GM23248 (cell line): ENCODE data around the gene MAN1A1.

Experiments used
- EZH2 ChIP-seq: fragments of 200-600 bp; sonication (generic); IDR thresholded peaks from 2 replicates; pipeline ENCODE4 v1.6.1; 2018; ENCODE audit warnings: antibody characterized with exemption, mild to moderate bottlenecking; ENCODE audit not compliant: insufficient read depth, poor library complexity, severe bottlenecking
- EZH2phosphoT487 ChIP-seq: fragments of 200-600 bp; sonication (generic); IDR thresholded peaks from 2 replicates; pipeline ENCODE4 v1.6.1; 2018; ENCODE audit warnings: antibody characterized with exemption, moderate library complexity, mild to moderate bottlenecking, low read depth; ENCODE audit not compliant: insufficient read depth

- TF ChIP-seq EZH2 (no peak), EZH2phosphoT487 (no peak)
These were observed 93.2 kb downstream of the MAN1A1 start for GRCh38 chr6:119256392-119256791.
